ENCODE measurements around the gene PSME1.
A peak's percentile ranks its signal among the peaks of the same experiment; 100 is the strongest.

PSME1 gene

DNA sequence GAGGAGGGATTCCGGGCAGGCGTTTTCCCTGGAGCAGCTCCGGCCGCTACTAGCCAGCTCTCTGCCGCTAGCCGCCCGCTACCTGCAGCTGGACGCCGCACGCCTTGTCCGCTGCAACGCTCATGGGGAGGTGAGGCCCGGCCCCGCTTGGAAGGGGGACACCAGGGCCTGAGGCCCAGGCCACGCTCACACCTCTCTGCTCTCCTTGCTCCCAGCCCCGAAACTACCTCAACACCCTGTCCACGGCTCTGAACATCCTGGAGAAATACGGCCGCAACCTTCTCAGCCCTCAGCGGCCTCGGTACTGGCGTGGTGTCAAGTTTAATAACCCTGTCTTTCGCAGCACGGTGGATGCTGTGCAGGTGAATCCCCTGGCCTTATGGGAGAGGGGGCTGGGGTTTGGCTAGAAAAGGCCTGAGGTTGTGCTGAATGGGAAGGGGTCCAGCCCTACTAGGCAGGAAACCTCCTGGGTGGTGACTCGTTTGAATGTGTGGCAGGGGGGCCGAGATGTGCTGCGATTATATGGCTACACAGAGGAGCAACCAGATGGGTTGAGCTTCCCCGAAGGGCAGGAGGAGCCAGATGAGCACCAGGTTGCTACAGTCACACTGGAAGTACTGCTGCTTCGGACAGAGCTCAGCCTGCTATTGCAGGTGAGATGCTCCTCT is 11.9 kb downstream of the PSME1 start:
- no peak for DNase-seq

- DNase-seq: no peak
Measured at GRCh38 chr14:24149302-24149969, 13.4 kb downstream of the PSME1 start.

DNA sequence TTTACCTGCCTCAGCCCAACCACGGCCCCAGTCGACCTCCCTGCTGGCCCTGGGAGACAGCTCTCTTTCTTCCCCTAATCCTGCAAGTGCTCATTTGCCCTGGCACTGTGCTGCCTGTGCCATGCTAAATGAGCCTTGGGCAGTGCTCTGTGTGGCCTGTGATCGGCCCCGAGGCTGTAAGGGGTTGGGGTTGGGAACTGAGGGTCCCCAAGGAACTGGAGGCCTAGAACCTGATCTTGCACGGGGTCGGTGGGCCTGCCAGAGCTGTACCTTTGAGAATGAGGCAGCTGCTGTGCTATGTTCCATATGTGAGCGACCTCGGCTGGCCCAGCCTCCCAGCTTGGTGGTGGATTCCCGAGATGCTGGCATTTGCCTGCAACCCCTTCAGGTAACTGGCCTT is 14.1 kb downstream of the PSME1 start:
- no peak for DNase-seq

DNA sequence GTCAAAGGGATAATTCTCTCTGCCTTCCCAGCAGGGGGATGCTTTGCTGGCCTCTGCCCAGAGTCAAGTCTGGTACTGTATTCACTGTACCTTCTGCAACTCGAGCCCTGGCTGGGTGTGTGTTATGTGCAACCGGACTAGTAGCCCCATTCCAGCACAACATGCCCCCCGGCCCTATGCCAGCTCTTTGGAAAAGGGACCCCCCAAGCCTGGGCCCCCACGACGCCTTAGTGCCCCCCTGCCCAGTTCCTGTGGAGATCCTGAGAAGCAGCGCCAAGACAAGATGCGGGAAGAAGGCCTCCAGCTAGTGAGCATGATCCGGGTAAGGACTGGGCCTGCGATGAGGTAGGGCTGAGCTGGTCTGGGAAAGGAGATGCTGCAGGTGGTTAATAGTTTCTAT is 14.6 kb downstream of the PSME1 start:
- no peak for DNase-seq

DNA sequence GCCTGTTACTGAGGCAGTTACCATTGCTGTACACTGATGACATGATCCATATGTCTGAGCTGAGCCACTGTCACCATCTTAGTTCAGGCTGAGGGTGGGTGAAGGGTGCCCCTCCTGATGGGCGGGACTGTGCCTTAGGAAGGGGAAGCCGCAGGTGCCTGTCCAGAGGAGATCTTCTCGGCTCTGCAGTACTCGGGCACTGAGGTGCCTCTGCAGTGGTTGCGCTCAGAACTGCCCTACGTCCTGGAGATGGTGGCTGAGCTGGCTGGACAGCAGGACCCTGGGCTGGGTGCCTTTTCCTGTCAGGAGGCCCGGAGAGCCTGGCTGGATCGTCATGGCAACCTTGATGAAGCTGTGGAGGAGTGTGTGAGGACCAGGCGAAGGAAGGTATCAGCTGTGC is 15.0 kb downstream of the PSME1 start:
- DNase-seq: no peak

DNA sequence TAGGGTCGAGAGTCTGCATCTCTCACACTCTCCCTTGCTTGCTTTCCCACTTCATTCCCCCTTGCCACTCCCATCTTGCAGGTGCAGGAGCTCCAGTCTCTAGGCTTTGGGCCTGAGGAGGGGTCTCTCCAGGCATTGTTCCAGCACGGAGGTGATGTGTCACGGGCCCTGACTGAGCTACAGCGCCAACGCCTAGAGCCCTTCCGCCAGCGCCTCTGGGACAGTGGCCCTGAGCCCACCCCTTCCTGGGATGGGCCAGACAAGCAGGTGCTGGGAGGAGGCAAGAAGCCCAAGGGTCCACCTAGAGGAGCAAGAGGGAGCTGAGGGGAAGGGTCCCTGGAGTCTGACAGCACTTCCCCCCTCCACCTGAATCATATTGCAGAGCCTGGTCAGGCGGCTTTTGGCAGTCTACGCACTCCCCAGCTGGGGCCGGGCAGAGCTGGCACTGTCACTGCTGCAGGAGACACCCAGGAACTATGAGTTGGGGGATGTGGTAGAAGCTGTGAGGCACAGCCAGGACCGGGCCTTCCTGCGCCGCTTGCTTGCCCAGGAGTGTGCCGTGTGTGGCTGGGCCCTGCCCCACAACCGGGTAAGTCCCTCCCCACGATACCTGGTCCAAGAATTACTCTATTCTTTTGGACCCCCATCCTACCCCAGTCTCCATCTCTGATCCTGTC is 15.5 kb downstream of the PSME1 start:
- DNase-seq: no peak

- no peak for DNase-seq
Measured at GRCh38 chr14:24155100-24155499, 19.1 kb downstream of the PSME1 start.

DNA sequence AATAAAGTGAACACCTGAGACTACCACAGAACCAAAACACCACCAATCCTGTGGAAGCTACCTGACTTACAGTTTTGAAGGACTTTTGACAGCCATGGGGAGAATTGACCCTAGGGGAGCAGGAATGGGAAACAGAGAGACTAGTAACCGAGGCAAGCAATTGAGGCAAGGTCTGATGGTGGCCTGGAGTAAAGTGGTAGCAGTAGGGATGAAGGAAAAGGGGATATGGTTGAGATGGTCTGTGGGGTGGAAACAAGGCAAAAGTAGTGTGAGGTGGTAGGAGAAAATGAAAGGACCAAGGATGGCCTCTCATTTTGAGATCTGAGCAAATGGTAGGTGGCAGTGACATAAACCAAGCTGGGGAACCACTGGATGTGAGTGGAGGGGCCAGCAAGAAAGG is 20.8 kb downstream of the PSME1 start:
- no peak for DNase-seq

DNA sequence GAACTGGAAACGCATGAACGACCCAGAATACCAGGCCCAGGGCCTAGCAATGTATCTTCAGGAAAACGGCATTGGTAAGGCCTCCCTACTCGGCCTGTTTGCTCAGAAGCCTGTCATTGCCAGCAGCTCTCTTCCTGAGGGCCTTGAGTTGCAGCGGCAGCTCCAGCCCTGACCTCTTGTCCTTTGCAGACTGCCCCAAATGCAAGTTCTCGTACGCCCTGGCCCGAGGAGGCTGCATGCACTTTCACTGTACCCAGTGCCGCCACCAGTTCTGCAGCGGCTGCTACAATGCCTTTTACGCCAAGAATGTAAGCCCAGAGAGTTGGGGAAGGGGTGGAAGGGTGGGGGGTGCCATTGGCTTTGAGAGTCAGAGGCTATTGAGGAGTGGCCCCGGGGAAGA is 21.3 kb downstream of the PSME1 start:
- no peak for DNase-seq

- DNase-seq: no peak
Measured at GRCh38 chr14:24159777-24160498, 23.9 kb downstream of the PSME1 start.

DNA sequence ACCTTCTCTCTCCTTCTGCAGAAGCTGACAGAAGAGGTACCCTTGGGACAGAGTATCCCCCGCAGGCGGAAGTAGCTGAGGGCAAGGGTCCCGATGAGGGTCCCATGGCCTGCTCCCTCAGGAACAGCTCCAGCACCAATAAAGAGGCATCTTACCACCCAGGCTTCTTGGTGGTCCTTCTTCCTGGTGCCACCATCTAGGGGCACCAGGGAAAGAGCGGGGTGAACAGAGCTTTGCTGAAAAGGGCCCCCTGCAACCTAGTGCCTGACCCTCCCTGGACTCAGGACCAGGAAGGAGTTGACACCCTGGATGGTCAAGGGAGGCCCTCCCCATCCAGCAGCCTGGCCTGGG is 24.5 kb downstream of the PSME1 start:
- DNase-seq: no peak

DNA sequence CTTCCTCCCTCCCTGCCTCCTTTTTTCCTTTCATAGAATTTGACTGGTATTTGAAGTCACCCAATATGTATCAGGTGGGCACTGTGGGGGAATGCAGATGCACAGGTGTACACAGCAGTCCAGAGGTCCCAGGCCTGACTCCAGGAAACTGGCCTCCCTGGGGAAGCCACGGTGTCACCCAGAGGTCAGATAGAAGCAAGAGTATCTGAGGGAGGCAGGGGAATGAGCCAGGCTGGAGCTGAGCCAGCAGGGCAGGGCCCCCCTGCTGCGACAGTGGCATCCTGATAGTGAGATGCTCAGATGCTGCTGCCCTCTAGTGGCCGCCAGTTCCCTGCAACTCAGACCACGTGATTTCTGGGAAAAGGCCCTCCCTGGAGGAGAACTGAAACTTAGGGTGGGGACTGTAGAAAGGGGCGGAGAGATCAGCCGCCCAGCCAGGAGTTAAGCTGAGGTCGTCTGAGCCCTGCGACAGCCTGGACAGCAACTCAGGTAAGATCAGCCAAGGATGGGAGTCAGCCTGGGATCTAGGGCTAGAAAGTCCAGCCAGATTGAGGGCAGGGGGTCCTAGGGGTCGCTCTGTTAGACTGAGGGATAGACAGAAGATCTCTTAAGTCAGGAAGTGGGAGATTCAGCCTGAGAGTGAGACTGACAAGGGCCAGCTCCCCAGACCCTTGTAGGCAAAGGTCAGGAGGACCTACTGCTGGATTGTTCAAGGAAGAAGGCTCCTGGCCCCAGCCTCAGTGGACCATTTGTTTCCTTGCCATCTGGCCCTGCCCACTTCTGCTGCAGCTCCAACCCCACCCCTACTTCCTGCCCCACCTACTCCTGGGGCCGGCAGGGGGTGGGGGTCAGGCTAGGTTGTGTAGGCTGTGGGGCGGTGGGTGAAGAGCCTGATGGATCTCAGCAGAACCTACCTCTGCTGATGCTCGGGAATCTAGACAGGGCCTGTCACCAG is 25.1 kb downstream of the PSME1 start, which contains the start of gene IRF9:
IRF9 (plus strand) TSS at position 416 of the 955 bp plus-strand sequence. CDS start 880 bp downstream, outside the sequence.
- peak; percentile 96 for DNase-seq

- no peak for DNase-seq
Measured at GRCh38 chr14:24162093-24162492, 26.1 kb downstream of the PSME1 start.

- no peak for DNase-seq
Measured at GRCh38 chr14:24164518-24164991, 28.6 kb downstream of the PSME1 start.

DNA sequence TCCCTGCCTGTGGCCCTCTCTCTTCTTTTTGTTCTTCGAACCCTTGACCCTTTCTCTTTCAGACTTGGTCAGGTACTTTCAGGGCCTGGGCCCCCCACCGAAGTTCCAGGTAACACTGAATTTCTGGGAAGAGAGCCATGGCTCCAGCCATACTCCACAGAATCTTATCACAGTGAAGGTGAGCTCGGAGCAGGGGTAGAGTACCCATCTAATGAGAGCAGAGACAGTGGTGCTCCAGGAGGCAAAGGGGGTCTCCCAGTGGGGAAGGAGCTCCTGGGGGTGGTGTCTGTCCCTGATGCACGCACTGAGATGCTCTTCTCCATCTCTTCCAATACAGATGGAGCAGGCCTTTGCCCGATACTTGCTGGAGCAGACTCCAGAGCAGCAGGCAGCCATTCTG is 29.8 kb downstream of the PSME1 start:
- DNase-seq: no peak

- no peak for DNase-seq
Measured at GRCh38 chr14:24167469-24168114, 31.6 kb downstream of the PSME1 start.

DNA sequence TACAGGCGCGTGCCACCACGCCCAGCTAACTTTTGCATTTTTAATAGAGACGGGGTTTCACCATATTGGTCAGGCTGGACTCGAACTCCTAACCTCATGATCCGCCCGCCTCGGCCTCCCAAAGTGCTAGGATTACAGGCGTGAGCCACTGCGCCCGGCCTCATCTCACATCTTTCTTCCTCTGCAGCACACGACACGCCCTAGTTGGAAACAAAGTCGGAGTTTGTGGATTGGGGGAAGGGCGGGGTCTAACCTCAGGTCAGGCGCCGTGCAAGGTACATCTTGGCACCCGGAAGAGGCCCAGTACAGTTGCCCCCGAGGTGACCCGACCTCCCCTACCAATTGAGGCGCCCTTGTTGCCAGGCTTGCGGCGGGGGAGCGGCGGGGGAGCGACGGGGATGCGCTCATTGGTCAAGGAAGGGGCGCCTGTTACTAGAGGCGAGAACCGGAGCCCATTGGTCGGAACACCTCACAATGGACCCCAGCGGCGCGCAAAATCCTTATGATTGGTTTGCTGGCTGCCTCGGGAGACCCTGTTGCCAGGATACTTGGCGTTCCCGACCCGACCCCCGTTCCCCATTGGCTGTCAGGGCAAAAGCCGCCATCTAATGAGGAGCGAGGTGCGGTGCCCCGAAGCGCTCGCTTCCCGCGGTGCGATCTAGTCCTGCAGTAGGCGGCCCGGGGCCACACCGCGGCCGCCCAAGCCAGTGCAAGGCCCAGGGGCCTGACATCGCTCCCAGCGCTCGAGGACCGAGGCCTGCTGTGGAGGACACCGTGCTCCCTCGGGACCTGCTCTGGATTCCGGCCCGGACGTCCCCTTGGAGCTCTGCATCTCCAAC is 35.6 kb downstream of the PSME1 start, which contains the start of gene REC8:
REC8 (plus strand) TSS at position 659 of the 839 bp plus-strand sequence. CDS start 473 bp downstream, outside the sequence.
- DNase-seq: peak; percentile 92

GRCh38 chr14:24172261-24172860 is 36.4 kb downstream of the PSME1 start:
- DNase-seq: no peak

DNA sequence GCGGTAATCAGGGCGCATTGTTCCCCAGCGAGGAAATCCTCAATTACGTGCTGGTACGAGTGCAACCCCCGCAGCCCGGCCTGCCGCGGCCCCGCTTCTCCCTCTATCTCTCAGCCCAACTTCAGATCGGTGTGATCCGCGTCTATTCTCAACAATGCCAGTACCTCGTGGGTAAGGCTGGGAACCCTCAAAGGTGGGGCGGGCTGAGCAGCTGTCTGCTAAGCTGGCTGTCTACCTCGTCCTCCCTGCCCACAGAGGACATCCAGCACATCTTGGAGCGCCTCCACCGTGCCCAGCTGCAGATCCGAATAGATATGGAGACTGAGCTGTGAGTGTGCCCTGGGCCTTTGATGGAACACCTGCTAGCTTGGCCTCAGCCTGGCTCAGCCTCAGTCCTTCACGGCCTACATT is 36.9 kb downstream of the PSME1 start:
- DNase-seq: no peak

DNA sequence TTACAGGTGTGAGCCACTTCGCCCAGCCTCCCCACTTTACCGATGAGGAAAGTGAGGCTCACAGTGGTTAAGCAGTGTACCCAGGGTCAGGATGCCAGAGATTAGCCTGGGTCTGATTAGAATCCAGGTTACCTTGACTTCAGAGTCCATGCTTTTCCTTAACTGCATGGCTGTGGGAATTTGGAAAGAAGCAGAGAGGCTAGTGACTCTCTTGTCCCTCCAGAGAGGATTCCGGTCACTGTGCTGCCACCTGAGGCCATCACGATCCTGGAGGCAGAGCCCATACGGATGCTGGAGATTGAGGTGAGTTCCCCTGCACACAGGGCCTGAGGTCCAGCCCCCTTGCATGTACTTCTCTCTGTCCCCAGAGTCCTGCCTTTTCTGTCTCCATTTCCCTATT is 40.6 kb downstream of the PSME1 start:
- no peak for DNase-seq
